GM18507 (cell line): ENCODE data around the gene TRIM67.

Experiments
- DNase-seq: peaks from one replicate; pipeline ENCODE4 v3.0.0; 2011; ENCODE audit warnings: low read depth; ENCODE audit not compliant: insufficient read length; ENCODE audit errors: extremely low spot score
- FAIRE-seq: peaks from 2 replicates; lab custom pipeline; 2011; peaks lifted over from hg19 to GRCh38; lab: Jason Lieb, UNC

The TRIM67 gene

DNA sequence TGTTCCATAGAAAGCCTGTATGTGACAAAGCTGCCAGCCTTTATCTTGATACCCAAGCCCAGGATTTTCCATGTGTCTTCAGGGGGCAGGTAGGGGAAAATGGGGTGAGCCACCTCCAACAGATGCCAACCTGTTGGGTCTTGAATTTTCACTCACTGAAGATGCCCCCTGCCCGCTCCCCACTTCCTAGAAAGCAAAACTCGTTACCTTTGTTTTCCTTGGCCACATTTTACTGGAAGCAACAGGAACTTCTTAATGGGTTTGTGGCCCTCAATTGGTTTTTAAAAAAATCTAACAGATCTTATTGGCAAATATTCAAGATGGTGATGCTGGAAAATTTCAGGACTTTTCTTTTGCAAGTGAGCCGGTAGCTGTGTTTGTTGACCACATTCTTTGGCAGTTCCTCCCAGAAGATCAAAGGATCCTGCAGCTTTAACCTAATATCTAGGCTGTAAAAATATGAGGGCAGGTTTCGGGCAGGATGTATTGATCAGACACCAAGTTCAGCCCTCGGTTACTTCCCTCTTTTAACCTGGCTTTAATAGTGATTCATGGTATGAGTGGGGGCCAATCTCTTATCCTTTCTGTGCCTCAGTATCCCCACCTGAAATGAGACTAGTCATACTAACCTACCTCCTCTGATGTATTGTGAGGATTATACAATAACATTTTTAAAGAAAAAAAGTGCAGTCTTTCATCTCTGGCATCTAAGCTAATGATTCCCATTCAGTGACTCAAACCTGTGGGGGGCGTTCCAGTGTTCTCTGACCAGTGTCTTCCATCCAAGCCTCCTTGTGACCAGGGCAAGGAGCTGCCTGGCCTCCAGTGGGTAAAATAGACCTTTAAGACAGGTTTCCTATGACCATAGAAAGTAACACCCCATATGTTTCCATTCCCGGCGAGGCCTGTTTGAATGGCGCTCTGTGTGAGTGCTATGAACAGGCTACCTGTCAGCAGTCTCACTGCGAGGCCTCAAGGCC is 57.9 kb downstream of the TRIM67 start:
- FAIRE-seq (no peak), DNase-seq (no peak)

DNA sequence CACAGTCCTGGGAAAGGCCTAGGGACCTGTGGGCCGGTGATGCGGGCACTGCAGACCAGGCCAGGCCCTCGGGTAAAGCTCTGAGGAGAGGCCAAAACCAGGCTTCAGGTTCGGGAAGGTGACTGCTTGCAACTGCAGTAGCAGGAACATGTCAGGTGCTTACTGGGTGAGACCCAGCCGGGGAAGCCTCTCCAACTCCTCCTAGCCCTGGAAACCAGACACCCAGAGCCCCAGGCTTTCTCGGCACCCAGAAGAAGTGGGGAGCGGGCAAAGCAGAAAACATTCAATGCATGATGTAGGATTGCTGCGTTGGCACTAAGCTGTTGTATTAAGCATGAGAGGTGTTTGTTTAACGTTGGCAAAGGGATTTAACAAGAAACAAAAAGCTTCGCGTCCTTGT is 58.9 kb downstream of the TRIM67 start:
- no peak for DNase-seq
- no peak for FAIRE-seq

DNA sequence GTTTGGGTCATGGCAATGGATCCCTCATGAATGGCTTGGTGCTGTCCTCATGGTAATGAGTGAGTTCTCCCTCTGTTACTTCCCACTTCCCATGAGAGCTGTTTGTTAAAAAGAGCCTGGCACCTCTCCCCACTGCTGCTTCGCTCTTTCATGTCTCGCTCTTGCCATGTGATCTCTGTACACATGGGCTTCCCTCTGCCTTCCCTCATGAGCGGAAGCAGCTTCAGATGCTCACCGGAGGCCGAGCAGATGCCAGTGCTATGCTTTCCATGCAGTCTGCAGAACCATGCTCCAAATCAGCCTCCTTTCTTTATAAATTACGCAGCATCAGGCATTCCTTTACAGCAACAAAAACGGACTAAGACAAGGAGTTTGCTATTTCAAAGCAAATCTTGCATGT is 64.3 kb downstream of the TRIM67 start:
- DNase-seq: no peak
- no peak for FAIRE-seq

DNA sequence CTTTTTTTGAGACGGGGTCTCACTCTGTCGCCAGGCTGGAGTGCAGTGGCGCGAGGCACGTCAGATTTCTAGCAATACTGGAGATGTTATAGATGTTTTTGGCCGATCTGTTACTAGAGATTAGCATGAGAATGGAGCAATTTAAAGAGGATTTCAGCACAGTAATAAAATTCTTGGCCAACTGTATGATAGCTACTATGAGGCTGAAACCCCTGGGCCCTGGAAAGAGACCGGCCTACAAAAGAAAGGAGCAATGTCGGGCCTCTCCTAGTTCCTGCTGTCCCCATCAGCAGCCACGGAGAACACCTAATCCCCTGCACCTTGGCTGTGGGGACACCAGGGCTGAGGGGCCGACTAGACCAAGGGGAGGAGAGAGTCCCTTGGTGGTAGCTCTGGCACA is 69.7 kb downstream of the TRIM67 start:
- no peak for FAIRE-seq
- DNase-seq: no peak

DNA sequence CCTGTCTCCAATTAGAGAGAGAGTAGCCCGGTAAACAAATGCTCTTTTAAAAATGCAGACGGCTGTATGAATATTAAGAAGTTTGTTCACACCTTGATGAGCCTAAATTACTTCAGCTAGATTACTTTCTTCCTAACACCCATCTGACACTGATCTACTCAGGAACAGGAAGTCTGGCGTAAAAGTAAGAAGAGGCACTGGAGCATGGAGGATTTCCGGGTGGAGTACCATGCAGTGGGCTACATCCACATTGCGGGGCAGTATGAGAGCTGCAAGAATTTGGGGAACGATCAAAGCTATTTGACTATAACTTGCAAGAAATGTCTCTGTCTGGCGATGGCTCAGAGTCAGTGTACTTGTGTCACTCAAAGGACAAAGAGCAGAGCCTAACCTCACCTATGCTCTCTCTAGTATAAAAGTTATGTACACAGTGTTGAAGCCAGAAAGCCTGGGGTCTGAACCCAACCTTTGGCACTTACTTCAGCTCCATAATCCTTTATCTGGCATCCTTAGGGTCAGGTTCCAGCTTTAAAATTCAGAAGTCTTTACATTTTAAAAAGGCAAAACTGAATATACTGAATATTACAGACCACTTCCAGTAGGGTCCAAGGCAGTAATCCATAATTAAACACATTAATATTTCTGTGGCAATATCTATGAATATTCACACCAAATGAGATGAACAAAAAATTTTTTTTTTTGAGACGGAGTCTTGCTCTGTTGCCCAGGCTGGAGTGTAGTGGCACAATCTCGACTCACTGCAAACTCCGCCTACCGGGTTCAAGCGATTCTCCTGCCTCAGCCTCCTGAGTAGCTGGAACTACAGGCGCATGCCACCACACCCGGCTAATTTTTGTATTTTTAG is 71.2 kb downstream of the TRIM67 start:
- DNase-seq (no peak), FAIRE-seq (peak; percentile 58)

DNA sequence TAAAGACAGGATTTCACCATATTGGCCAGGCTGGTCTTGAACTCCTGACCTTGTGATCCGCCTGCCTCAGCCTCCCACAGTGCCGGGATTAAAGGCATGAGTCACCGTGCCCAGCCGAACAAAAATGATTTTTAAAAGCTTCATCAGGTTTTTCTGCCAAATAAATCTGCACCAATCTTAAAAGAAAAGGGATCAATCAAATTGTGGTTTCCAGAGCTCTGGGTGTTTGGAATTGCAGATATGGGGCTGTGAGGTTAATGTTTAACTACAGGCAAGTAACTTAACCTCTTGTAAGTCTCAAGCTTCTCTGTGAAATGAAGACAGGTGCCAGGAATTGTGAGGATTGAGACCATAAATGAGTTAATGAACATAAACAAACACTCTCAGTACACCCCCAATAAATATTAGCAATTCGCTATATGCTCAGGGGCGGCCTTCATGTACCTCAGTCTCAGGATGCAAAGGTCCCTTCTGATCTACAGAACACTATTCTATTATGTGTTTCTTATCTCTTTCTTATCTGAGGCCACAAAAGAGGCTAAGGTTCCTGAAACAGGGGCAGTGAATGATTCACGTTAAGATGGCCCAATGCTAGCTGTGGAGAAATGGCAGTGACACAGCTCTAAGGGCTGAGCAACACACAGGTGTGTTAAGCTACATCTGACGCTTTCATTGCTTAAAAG is 72.0 kb downstream of the TRIM67 start:
- FAIRE-seq (no peak), DNase-seq (no peak)

DNA sequence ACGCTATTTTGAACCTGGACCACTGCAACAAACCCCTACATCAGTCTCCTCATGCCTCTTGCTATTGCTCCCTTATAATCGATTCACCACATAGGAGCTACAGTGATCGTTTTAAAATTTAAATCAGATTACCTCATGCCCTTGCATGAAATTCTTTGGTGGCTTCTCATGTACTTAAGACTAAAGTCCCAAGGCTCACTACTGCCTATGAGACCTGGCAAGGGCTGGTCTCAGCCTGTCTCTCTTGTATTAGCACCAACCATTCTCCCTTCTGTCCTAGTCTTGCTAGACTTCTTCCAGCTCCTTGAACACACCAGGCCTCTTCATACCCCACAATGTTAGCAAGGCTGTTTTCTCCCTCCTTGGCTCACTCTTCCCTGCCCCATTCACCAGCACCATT is 72.6 kb downstream of the TRIM67 start:
- FAIRE-seq (no peak), DNase-seq (no peak)

DNA sequence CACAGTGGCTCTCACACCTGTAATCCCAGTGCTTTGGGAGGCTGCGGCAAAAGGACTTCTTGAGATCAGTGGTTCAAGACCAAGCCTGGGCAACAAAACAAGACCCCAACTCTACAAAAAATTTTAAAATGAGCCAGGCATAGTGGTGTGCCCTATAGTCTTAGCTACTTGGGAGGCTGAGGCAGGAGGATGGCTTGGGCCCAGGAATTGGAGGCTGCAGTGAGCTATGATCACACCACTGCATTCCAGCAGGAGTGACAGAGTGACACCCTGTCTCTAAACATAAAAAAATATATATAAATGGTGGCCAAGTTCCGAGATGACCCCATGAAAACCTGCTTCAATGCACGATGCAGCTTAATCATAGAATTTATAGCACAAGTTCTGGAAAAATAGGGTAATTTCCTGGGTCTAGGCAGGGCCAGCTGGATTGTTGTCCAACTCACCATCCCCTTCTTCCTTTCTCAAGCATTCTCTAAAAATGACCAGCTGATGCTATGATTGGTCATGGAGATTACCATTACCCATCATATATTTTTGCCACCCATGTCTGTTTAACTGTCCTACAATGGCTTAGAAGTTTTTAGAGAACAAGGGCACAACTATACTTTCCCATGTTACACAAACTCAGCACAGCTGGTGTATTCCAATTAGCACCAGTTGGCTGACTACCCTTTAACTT is 73.8 kb downstream of the TRIM67 start:
- FAIRE-seq (no peak), DNase-seq (no peak)

DNA sequence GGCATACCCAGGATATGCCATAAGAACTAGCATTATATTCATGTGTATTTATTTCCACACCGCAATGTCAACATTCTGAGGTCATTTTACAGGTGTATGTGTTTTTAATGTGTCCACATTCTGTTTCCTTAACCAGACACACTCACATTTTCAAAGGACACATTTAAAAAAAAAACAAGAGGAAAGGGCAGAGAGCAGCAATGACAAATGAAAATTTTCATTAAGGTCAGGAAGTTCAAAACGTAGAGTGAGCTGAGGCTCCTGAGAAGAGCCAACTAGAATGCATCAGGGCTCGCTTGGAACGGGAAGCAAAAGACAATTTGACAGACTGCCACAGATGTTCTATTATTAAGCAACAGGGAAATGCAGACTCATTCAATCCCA is 74.3 kb downstream of the TRIM67 start:
- FAIRE-seq: no peak
- DNase-seq: no peak

DNA sequence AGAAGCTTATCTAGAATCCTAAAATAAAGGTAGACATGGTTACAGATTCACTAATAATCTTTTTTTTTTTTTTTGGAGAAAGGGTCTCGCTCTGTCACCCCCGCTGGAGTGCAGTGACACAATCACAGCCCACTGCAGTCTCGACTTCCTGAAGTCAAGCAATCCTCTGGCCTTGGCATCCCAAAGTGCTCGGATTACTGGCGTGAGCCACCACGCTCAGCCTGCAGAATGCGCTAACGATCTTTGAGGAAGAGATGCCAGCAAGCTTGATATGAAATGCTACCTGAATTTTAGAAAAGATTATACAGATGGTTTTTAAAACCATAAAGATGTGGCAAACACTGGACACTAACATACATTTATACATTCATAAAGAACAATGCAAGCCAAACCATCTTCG is 75.1 kb downstream of the TRIM67 start:
- FAIRE-seq: no peak

DNA sequence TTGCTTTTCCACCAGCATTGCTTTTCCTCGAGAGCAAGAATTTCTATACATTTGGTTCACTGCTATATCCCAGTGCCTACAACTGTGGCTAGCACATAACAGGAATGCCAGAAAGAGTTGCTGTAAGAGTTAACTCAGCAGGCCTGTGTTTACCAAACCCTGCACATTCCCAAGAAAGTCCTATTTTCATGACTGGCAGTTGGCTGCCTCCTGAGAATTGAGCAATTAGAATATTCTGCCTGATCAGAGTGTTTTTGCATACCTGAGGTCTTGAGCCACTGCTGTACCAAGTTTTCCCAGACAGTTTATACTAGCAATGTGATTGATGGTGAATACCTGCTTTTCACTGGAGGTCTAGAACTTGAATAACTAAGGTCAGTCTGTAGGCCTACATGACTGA is 76.4 kb downstream of the TRIM67 start:
- DNase-seq (no peak), FAIRE-seq (no peak)

More for the DNA sequence above, 75.1 kb downstream of the TRIM67 start:
- DNase-seq: no peak

DNA sequence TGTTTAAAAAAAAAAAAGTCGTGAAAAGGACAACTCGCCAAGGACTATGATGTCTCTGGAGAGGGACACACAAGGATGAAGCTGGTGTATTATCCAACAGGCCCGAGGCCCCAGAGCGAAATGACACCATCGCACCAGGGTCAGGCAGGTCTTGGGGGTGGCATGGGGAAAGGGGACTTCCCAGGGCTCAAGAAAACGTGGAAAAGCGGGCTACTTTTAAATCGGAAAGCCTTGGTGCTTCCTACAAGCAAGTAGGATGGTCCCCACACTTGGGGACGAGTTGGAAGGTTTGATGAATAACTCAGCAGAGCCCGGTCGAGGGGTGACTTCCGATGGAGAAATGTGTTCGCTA is 78.6 kb downstream of the TRIM67 start:
- no peak for FAIRE-seq

DNA sequence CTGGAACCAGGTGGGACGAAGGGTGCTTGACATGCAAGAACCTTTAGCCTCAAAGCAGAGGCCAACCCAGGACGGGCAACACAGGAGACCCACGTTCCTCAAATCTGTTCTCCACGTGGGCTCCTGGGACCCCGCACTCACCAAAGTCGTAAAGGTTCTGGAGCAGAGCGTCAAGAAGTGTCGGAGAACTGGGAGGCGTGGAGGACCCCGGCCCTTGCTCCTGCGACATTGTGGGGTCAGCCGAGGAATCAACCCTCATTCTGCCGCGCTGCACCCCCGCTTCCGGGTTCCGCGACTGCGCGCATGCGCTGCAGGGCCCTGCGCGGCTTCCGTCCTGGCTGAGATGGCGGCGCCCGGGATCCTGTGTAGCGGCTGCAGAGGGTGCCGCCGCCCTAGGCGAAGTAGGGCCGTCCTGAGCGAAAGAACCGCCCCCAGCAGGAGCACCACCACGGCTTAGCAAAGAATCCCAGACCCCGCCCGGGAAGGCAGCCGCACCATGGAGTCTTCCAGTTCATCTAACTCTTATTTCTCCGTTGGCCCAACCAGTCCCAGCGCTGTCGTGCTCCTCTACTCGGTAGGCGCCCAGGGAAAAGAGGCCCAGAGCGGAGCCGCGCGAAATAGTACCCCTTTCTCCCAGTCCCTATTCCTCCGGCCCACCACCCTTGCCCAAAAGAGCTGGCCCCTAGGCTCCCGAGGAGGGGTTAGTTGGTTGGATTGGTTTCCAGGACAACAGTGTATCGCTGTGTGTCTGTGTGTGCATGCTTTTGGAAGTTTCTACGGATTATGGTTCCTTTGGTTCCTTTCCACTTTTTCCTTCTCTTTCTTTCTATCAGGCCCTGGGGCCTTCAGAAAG is 79.3 kb downstream of the TRIM67 start, which contains the start of gene GNPAT:
GNPAT (plus strand) TSS at position 330 of the 853 bp plus-strand sequence; CDS start at position 497, 167 bp downstream.
- FAIRE-seq (peak; percentile 74), DNase-seq (peak; percentile 88)

More for the DNA sequence above, 78.6 kb downstream of the TRIM67 start:
- no peak for DNase-seq

DNA sequence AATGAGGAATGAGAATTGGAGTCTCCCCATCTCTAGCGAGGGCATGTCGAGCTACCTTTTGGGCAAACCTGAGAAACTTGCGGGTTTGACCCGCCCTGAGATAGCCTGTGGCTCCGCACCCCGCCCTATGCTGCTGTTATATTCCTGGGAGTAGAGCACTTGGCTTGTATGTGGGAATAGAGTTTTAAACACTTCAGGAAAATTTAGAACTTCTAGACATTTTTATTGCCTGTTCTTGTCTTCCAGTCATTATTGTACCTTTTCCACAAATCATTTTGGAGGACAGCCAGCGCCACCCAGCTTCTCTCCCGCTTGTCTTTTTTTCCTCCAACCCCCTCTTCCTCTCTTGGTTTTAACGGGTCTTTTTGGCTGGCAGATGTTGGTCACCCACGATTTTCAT is 79.9 kb downstream of the TRIM67 start:
- no peak for DNase-seq

DNA sequence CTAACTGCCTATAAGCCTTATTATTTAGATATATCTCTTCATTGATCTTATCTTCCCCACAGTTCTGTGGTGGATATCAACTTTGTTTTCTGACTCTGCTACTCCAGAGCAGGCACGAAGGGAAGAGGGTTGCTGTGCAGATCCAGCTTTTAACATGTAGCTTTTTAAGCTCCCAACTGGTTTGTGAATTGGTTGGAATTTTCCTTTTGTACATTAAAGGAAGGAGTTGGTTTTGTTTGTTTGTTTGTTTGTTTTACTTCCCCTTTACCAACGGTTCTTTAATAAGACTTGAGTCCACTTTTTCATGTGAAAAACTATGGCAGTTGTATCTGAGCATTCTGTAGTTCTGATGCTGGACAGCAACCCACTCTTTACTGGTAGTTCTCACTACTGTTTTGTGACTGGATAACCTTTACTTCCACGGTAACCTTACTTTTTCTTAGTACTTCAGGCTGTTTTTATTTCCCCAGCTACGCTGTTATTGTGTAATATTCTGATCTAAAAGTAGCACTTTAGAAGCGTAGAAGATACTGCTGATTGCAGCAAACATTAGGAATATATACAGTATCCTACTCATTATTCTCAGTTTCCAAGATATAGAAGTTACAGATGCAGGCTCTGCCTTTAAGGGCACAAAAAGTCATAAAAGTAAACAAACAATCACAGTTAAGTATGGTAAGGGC is 80.8 kb downstream of the TRIM67 start:
- FAIRE-seq (no peak), DNase-seq (no peak)

More for the DNA sequence above, 79.9 kb downstream of the TRIM67 start:
- FAIRE-seq: no peak

DNA sequence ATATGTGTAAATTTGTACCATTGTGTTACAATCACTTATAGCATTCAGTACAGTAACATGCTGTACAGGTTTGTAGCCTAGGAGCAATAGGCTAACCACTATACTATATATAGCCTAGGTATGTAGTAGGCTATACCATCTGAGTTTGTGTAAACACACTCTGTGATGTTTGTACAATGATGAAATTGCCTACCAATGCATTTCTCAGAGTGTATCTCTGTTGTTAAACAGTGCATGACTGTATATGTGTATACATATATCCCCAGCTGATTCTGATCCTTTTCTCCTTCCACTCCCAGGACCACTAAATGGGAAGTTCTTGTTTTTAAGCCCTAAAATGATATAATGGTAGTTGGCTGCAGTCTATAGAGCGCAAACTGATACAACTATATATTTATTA is 86.9 kb downstream of the TRIM67 start:
- DNase-seq: no peak
- no peak for FAIRE-seq

DNA sequence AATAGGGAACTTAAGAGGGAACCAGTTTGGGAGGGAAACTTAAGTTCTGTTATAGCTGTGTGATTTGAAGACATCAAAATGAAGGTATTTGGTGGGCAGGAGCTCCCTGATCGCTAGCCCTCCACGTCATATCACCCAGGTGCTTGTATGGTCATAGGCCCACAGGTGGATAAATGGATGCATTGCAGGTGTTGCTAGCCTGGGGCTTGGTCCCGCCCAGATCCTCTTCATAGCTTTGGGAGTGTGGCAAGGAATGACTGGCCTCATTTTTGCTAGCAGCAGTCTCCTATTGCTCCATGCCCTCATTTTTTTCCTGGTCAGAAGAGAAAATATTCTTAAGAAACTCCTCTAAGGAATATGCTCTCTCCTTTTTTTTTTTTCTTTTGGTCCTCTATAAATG is 90.5 kb downstream of the TRIM67 start:
- FAIRE-seq: no peak
- no peak for DNase-seq

DNA sequence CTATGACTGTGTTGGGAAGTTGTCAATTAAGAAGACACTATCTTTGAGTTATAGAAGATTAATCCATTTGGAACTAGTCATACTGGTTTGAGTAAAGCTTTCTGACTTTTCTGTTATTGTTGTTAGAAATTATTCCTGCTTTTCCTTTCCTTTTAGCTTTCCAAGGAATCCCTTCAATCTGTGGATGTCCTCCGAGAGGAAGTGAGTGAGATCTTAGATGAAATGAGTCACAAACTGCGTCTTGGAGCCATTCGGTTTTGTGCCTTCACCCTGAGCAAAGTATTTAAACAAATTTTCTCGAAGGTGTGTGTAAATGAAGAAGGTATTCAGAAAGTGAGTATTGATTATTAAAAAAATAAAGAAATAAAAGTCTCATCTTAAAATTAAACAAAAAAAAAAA is 98.5 kb downstream of the TRIM67 start:
- no peak for DNase-seq

More for the DNA sequence above, 98.5 kb downstream of the TRIM67 start:
- FAIRE-seq: no peak
